HL-60 (cell line): Measurements from ENCODE around the gene CACNA1C.

Source experiments
- DNase-seq, 2 experiments: peaks; one replicate each; pipeline ENCODE4 v3.0.0-alpha.2; 2010 to 2020; ENCODE audit warnings: low read depth in 1 of 2, low spot score in 1 of 2
- H3K27ac ChIP-seq: fragments of 250-450 bp; sonication (Bioruptor Pico); replicated peaks from 2 replicates; pipeline ENCODE4 v1.5.1; 2020; ENCODE audit warnings: mild to moderate bottlenecking, moderate library complexity
- H3K27me3 ChIP-seq: fragments of 250-450 bp; sonication (Bioruptor Pico); 2 replicates; pipeline ENCODE4 v1.5.1; 2021; ENCODE audit warnings: mild to moderate bottlenecking, moderate library complexity; ENCODE audit not compliant: insufficient read depth, poor library complexity, severe bottlenecking
- H3K4me3 ChIP-seq: replicated peaks from 2 replicates; pipeline ENCODE4 v1.5.1; 2011; ENCODE audit warnings: mild to moderate bottlenecking, control low read depth, low read length; ENCODE audit not compliant: insufficient read depth
- GABPA ChIP-seq: IDR thresholded peaks from 2 replicates; pipeline ENCODE4 v1.6.1; 2012; ENCODE audit warnings: low read depth
- POLR2AphosphoS5 ChIP-seq: IDR thresholded peaks from 2 replicates; pipeline ENCODE4 v1.6.1; 2012; ENCODE audit warnings: low read depth
- SPI1 ChIP-seq: IDR thresholded peaks from 2 replicates; pipeline ENCODE4 v1.6.1; 2012; ENCODE audit warnings: low read depth, mild to moderate bottlenecking, borderline replicate concordance
- TF ChIP-seq, protein P1 (sequence below): IDR thresholded peaks from 2 replicates; pipeline ENCODE4 v1.6.1; 2012; ENCODE audit warnings: low read depth; ENCODE audit not compliant: insufficient replicate concordance
- TF ChIP-seq, protein P2 (sequence below): IDR thresholded peaks from one replicate; pipeline ENCODE4 v1.5.1; 2011; ENCODE audit warnings: low read length, control low read depth, inconsistent platforms; ENCODE audit not compliant: insufficient read depth

Gene CACNA1C

DNA sequence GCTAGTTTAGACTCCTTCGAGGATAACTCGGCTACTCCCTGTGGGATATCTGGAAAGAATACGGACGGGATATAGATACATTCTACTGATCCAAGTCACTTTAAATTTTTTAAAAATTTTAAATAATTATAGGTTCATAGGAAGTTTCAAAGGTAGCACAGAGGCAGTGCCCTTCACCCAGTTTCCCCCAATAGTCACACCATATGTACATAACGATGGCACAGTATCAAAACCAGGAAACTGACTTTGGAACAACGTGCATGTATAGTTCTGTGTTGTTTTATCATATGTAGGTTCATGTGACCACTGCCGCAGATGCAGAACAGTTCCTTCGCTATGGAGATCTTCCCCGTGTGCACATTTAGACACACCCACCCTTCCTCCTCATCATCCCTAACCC lies 352.3 kb downstream of the CACNA1C start:
- TF ChIP-seq GABPA = no peak
- TF ChIP-seq, protein P1, sequence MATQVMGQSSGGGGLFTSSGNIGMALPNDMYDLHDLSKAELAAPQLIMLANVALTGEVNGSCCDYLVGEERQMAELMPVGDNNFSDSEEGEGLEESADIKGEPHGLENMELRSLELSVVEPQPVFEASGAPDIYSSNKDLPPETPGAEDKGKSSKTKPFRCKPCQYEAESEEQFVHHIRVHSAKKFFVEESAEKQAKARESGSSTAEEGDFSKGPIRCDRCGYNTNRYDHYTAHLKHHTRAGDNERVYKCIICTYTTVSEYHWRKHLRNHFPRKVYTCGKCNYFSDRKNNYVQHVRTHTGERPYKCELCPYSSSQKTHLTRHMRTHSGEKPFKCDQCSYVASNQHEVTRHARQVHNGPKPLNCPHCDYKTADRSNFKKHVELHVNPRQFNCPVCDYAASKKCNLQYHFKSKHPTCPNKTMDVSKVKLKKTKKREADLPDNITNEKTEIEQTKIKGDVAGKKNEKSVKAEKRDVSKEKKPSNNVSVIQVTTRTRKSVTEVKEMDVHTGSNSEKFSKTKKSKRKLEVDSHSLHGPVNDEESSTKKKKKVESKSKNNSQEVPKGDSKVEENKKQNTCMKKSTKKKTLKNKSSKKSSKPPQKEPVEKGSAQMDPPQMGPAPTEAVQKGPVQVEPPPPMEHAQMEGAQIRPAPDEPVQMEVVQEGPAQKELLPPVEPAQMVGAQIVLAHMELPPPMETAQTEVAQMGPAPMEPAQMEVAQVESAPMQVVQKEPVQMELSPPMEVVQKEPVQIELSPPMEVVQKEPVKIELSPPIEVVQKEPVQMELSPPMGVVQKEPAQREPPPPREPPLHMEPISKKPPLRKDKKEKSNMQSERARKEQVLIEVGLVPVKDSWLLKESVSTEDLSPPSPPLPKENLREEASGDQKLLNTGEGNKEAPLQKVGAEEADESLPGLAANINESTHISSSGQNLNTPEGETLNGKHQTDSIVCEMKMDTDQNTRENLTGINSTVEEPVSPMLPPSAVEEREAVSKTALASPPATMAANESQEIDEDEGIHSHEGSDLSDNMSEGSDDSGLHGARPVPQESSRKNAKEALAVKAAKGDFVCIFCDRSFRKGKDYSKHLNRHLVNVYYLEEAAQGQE = no peak
- TF ChIP-seq, protein P2, sequence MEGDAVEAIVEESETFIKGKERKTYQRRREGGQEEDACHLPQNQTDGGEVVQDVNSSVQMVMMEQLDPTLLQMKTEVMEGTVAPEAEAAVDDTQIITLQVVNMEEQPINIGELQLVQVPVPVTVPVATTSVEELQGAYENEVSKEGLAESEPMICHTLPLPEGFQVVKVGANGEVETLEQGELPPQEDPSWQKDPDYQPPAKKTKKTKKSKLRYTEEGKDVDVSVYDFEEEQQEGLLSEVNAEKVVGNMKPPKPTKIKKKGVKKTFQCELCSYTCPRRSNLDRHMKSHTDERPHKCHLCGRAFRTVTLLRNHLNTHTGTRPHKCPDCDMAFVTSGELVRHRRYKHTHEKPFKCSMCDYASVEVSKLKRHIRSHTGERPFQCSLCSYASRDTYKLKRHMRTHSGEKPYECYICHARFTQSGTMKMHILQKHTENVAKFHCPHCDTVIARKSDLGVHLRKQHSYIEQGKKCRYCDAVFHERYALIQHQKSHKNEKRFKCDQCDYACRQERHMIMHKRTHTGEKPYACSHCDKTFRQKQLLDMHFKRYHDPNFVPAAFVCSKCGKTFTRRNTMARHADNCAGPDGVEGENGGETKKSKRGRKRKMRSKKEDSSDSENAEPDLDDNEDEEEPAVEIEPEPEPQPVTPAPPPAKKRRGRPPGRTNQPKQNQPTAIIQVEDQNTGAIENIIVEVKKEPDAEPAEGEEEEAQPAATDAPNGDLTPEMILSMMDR = no peak
- TF ChIP-seq SPI1 = no peak
- TF ChIP-seq POLR2AphosphoS5 = no peak
- no peak overlapping the region for H3K4me3 ChIP-seq
- no peak for DNase-seq
- no peak overlapping the region for H3K27ac ChIP-seq
- H3K27me3 ChIP-seq = no peaks in the 10 kb centered on the region

DNA sequence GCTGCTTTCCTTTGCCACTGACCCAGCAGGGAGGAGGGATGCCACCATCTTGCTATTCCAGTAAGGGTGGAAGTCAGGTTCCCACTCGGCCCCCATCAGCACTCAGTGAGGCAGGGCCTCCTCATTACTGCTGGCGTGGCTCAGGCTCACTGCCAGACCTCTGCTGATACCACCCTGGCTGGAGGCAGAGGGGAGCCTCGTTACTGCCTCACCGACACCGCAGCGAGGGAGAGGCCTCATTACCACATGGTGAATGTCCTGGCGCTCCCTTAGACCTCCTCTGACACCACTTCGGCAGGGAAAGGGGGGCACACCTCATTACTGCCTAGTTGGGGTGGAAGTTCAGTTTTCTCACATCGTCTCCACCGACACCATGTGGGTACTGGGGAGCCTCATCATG lies 354.1 kb downstream of the CACNA1C start:
- H3K27ac ChIP-seq = no peak overlapping the region

DNA sequence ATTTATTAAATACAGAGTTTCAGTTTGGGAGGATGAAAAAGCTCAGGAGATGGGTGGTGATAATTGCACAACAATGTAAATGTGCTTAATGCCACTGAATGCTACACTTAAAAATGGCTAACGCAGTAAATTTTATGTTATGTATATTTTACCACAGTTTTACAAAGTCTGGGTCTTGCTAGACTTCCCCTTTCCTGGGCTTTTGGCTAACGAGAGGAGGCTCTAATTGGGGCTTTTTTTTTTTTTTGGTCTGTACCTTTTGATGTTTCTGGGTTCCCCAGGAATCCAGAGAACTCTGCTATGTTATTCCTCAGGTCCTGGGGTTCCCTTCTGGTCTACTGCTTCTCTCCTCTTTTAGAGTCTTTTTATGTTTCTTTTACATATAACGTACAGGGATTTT lies 355.5 kb downstream of the CACNA1C start:
- DNase-seq = no peak
- TF ChIP-seq SPI1 = peak; percentile 80
- TF ChIP-seq, protein P2 = no peak
- no peak overlapping the region for H3K27ac ChIP-seq
- H3K4me3 ChIP-seq = no peak overlapping the region
- no peaks in the 10 kb centered on the region for H3K27me3 ChIP-seq

More for the DNA sequence above, 354.1 kb downstream of the CACNA1C start:
- TF ChIP-seq POLR2AphosphoS5 (no peak), GABPA (no peak)
- TF ChIP-seq, protein P1 = no peak
- no peaks in the 10 kb centered on the region for H3K27me3 ChIP-seq
- no peak overlapping the region for H3K4me3 ChIP-seq
- no peak for DNase-seq

DNA sequence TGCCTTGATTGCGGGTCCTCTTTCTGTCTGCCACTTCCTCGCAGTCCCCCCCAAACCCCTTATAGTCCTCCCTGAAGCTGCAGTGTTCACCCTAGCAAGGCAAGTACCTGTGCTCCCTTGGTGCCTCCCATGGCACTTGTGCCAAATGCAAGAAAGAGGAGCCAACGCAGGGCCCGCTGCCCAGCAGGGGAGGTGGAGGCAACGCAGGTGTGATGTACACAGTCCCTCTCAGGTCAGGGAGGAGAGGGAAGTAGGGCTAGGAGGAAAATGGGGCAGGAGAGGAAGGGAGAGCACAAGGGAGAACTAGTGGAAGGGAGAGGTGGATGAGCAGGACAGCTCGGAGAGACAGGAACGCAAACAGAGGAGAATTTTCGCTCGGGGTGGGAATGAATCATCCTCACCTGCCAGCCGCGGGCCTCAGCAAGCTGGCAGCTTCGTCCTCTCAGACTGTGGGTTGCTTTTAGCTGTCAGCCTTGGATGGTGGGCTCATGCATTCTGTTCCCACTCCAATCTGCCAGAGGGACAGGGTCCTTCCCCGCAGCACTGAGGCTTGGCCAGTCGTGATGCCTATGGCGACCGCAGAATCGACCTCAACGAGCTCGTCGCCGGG lies 357.0 kb downstream of the CACNA1C start:
- DNase-seq = no peak

More for the DNA sequence above, 357.0 kb downstream of the CACNA1C start:
- TF ChIP-seq SPI1 (no peak), POLR2AphosphoS5 (no peak), GABPA (no peak)
- TF ChIP-seq, protein P1 = no peak
- TF ChIP-seq, protein P2 = no peak
- Histone ChIP-seq H3K4me3 (no peak overlapping the region), H3K27ac (no peak overlapping the region), H3K27me3 (no peaks in the 10 kb centered on the region)
